CD4-positive, alpha-beta memory T cell (primary cell): ENCODE data around the gene RRM1. TPM values are rescaled to one million over a fixed set of nuclear protein-coding genes. Genes with fewer than 3 reads are reported as not detected.

Source experiments
- CTCF ChIA-PET: fragments of 350-600 bp; sonication (Branson Sonifier 250); formaldehyde crosslinking; loops from one replicate; lab custom pipeline; 2021; ENCODE audit warnings: inconsistent platforms; ENCODE audit not compliant: partially characterized antibody; lab: Charles Lee
- POLR2A ChIA-PET: fragments of 350-600 bp; sonication (Branson Sonifier 250); formaldehyde crosslinking; loops from one replicate; lab custom pipeline; 2021; ENCODE audit not compliant: partially characterized antibody; lab: Charles Lee
- DNase-seq, 5 donors: peaks; one replicate each; pipeline versions ENCODE4 v3.0.0 to v3.0.0-alpha.2; 2020 to 2022; ENCODE audit warnings: mixed read lengths in 1 of 5
- H3K27ac ChIP-seq: one replicate; pipeline ENCODE4 v1.7.0; 2013; ENCODE audit warnings: low read depth, low read length
- H3K27me3 ChIP-seq: 2 replicates; pipeline ENCODE4 v1.7.0; 2013; ENCODE audit warnings: mild to moderate bottlenecking, low read length, moderate library complexity; ENCODE audit not compliant: insufficient read depth
- H3K36me3 ChIP-seq: 2 replicates; pipeline ENCODE4 v1.7.0; 2013; ENCODE audit warnings: mild to moderate bottlenecking, low read length, moderate library complexity; ENCODE audit not compliant: insufficient read depth
- H3K4me1 ChIP-seq: 2 replicates; pipeline ENCODE4 v1.7.0; 2013; ENCODE audit warnings: mild to moderate bottlenecking, low read length, moderate library complexity; ENCODE audit not compliant: insufficient read depth
- H3K4me3 ChIP-seq, 2 donors: one replicate each; pipeline ENCODE4 v1.7.0; 2013; ENCODE audit warnings: low read length in 2 of 2, mild to moderate bottlenecking in 1 of 2
- H3K9me3 ChIP-seq, 2 donors: one replicate each; pipeline ENCODE4 v1.7.0; 2013; ENCODE audit warnings: low read length in 2 of 2, control low read depth in 1 of 2; ENCODE audit not compliant: control insufficient read depth in 1 of 2
- H3K27ac Mint-ChIP-seq, 7 donors: one replicate each; pipeline ENCODE4 v1.8.0; 2020 to 2021; ENCODE audit warnings: mixed read lengths in 7 of 7, mild to moderate bottlenecking in 6 of 7, inconsistent platforms in 3 of 7, moderate library complexity in 3 of 7
- H3K27me3 Mint-ChIP-seq, 2 donors: one replicate each; pipeline ENCODE4 v1.8.0; 2020 to 2021; ENCODE audit warnings: mixed read lengths in 2 of 2
- H3K36me3 Mint-ChIP-seq, 2 donors: one replicate each; pipeline ENCODE4 v1.8.0; 2020 to 2021; ENCODE audit warnings: mixed read lengths in 2 of 2, inconsistent platforms in 1 of 2, mild to moderate bottlenecking in 1 of 2
- H3K4me1 Mint-ChIP-seq, 4 donors: one replicate each; pipeline ENCODE4 v1.8.0; 2020 to 2021; ENCODE audit warnings: mixed read lengths in 4 of 4, mild to moderate bottlenecking in 1 of 4
- H3K4me3 Mint-ChIP-seq, 8 donors: one replicate each; pipeline ENCODE4 v1.8.0; 2020 to 2021; ENCODE audit warnings: mixed read lengths in 8 of 8, mild to moderate bottlenecking in 7 of 8, moderate library complexity in 6 of 8, inconsistent platforms in 3 of 8
- H3K9me3 Mint-ChIP-seq, 8 donors: one replicate each; pipeline ENCODE4 v1.8.0; 2020 to 2021; ENCODE audit warnings: mixed read lengths in 8 of 8, mild to moderate bottlenecking in 5 of 8, inconsistent platforms in 3 of 8, moderate library complexity in 1 of 8
- intact Hi-C: fragments of 100-400 bp; cut with micrococcal nuclease; formaldehyde crosslinking; loops from one replicate; pipeline ENCODE4 v1.15.1; 2023
- polyA plus RNA-seq, 2 donors: library from polyadenylated mRNA; unstranded; fragments of 300-500 nt; fragmentation: Illumina TruSeq; gene quantifications; one replicate each; pipeline ENCODE4 v1.2.3, GENCODE V29; 2021
- total RNA-seq, 2 experiments: library from RNA; stranded (reverse); gene quantifications; one replicate each; pipeline ENCODE4 v1.2.3, GENCODE V29; 2021

The RRM1 gene
- total and polyA plus RNA-seq, 4 experiments from 2014 or later = 38.0 to 49.9 (median 44.3) TPM

DNA sequence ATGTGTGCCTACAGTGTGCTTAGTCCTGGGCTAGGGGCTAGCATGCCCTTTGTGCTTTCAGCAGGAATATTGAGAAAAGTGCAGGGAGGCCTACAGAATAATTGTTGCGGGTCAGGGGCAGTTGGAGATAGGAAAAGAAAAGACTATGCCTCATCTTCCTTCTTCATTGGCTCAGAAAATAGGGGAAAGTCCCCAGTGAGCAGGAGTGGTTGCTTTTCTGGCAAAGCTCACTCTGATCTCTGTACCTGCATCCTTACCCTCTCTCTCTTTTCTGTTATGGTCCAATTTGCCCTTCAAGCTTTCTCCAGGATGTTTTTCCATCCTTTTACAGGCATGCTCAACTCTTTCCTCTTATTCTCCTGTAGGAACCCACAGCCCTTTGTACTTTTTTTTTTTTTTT lies 29.5 kb upstream of the RRM1 start:
- peak overlapping the region; percentile 60 to 93 (median 80) for H3K27ac Mint-ChIP-seq
- intact Hi-C loops = loop anchor here (2.0 kb wide), 1 partner anchor 122 kb away; no protein-coding TSS in a partner anchor
- peak overlapping the region; percentile 18 for H3K27ac ChIP-seq

GRCh38 chr11:4065601-4066377 lies 28.8 kb upstream of the RRM1 start:
- no peak for DNase-seq
- no peaks in the 10 kb centered on the region for H3K9me3 Mint-ChIP-seq
- no peaks in the 10 kb centered on the region for H3K27me3 Mint-ChIP-seq
- Histone ChIP-seq H3K4me3 (no peak overlapping the region), H3K27ac (no peak overlapping the region), H3K36me3 (peaks cover 4% of the 10 kb centered on the region), H3K9me3 (no peaks in the 10 kb centered on the region), H3K4me1 (peaks cover 65% of the 10 kb centered on the region), H3K27me3 (no peaks in the 10 kb centered on the region)
- intact Hi-C loops = loop anchor here (2.0 kb wide), 1 partner anchor 123 kb away; no protein-coding TSS in a partner anchor
- POLR2A ChIA-PET = interaction anchor here (0.9 to 7.6 kb wide), 5 partner anchors 119 to 240 kb away, joined by 3 to 89 read pairs (median 4); partner anchors contain the start of genes RHOG and STIM1
- peak overlapping the region in 3 of 8 donors; percentile 14 to 61 (median 48) for H3K4me3 Mint-ChIP-seq
- peaks cover 63 to 75% (median 67%) of the 10 kb centered on the region in 4 donors for H3K4me1 Mint-ChIP-seq
- peaks cover 15 to 21% of the 10 kb centered on the region in 2 donors for H3K36me3 Mint-ChIP-seq
- H3K27ac Mint-ChIP-seq = peak overlapping the region; percentile 60 to 93 (median 80)
- CTCF ChIA-PET = interaction anchor here (0.8 to 24.3 kb wide), 6 partner anchors 8 to 222 kb away, joined by 3 to 934 read pairs (median 16); partner anchors contain the start of genes RHOG and STIM1

More for the DNA sequence above, 29.5 kb upstream of the RRM1 start:
- Histone ChIP-seq H3K9me3 (no peaks in the 10 kb centered on the region), H3K4me1 (peaks cover 65% of the 10 kb centered on the region), H3K36me3 (peaks cover 11% of the 10 kb centered on the region), H3K27me3 (no peaks in the 10 kb centered on the region), H3K4me3 (no peak overlapping the region)
- Mint-ChIP-seq H3K4me1 (peaks cover 60 to 75% (median 63%) of the 10 kb centered on the region in 4 donors), H3K36me3 (peaks cover 17 to 21% of the 10 kb centered on the region in 2 donors), H3K9me3 (no peaks in the 10 kb centered on the region), H3K4me3 (peak overlapping the region in 4 of 8 donors; percentile 11 to 61 (median 38)), H3K27me3 (no peaks in the 10 kb centered on the region)
- DNase-seq = no peak
- POLR2A ChIA-PET = interaction anchor here (0.9 to 7.6 kb wide), 6 partner anchors 118 to 240 kb away, joined by 3 to 89 read pairs (median 6); partner anchors contain the start of genes RHOG and STIM1
- CTCF ChIA-PET = interaction anchor here (1.0 to 24.3 kb wide), 9 partner anchors 8 to 221 kb away, joined by 3 to 934 read pairs (median 5); partner anchors contain the start of genes RHOG and STIM1

GRCh38 chr11:4066910-4067309 lies 27.7 kb upstream of the RRM1 start:
- CTCF ChIA-PET = interaction anchor here (1.3 to 24.3 kb wide), 4 partner anchors 122 to 223 kb away, joined by 6 to 934 read pairs (median 93); partner anchors contain the start of genes RHOG and STIM1
- peaks cover 63 to 79% (median 68%) of the 10 kb centered on the region in 4 donors for H3K4me1 Mint-ChIP-seq
- H3K27me3 ChIP-seq = no peaks in the 10 kb centered on the region
- no peak overlapping the region for H3K27ac ChIP-seq
- peaks cover 0 to 1% (median 0%) of the 10 kb centered on the region in 8 donors for H3K9me3 Mint-ChIP-seq
- no peak overlapping the region for H3K4me3 ChIP-seq
- no peaks in the 10 kb centered on the region for H3K9me3 ChIP-seq
- no peaks in the 10 kb centered on the region for H3K27me3 Mint-ChIP-seq
- H3K36me3 ChIP-seq = peaks cover 5% of the 10 kb centered on the region
- H3K4me3 Mint-ChIP-seq = peak overlapping the region in 6 of 8 donors; percentile 1 to 56 (median 23)
- peak overlapping the region; percentile 9 to 92 (median 74) for H3K27ac Mint-ChIP-seq
- no peak for DNase-seq
- peaks cover 7 to 16% of the 10 kb centered on the region in 2 donors for H3K36me3 Mint-ChIP-seq
- intact Hi-C loops = no loop called here
- H3K4me1 ChIP-seq = peaks cover 68% of the 10 kb centered on the region
- POLR2A ChIA-PET = interaction anchor here (1.1 to 7.6 kb wide), 3 partner anchors 120 to 225 kb away, joined by 3 to 89 read pairs (median 21); partner anchors contain the start of genes RHOG and STIM1

- Mint-ChIP-seq H3K4me1 (peaks cover 71 to 85% (median 79%) of the 10 kb centered on the region in 4 donors), H3K9me3 (peaks cover 0 to 1% (median 0%) of the 10 kb centered on the region in 8 donors), H3K4me3 (peak overlapping the region in 6 of 8 donors; percentile 4 to 50 (median 40)), H3K36me3 (peaks cover 17 to 24% of the 10 kb centered on the region in 2 donors), H3K27ac (peak overlapping the region; percentile 64 to 92 (median 88)), H3K27me3 (no peaks in the 10 kb centered on the region)
- POLR2A ChIA-PET = interaction anchor here (0.8 to 7.6 kb wide), 7 partner anchors 11 to 227 kb away, joined by 3 to 89 read pairs (median 3); partner anchors contain the start of genes RHOG and STIM1
- intact Hi-C loops = no loop called here
- peaks cover 74% of the 10 kb centered on the region for H3K4me1 ChIP-seq
- peak overlapping the region; percentile 3 for H3K27ac ChIP-seq
- no peaks in the 10 kb centered on the region for H3K27me3 ChIP-seq
- DNase-seq = no peak
- CTCF ChIA-PET = interaction anchor here (1.1 to 24.3 kb wide), 4 partner anchors 62 to 259 kb away, joined by 3 to 934 read pairs (median 92); partner anchors contain the start of genes RHOG and STIM1
- H3K4me3 ChIP-seq = no peak overlapping the region
- peaks cover 16% of the 10 kb centered on the region for H3K36me3 ChIP-seq
- H3K9me3 ChIP-seq = no peaks in the 10 kb centered on the region
These were observed 25.6 kb upstream of the RRM1 start for GRCh38 chr11:4068962-4069361.

DNA sequence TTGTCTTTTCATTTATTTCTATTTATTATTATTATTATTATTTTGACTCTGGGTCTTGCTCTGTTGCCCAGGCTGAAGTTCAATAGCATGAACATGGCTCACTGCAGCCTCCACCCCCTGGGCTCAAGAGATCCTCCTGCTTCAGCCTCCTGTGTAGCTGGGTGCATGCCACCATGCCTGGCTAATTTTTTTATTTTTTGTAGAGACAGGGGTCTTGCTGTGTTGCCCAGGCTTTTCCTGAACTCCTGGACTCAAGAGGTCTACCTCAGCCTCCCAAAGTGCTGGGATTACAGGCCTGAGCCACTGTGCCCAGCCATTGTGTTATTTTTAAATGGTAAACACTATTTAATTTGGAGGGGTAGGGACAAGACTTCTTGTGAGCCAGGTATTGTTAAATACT lies 23.3 kb upstream of the RRM1 start:
- Histone ChIP-seq H3K9me3 (no peaks in the 10 kb centered on the region), H3K4me3 (no peak overlapping the region), H3K27me3 (no peaks in the 10 kb centered on the region), H3K27ac (no peak overlapping the region), H3K36me3 (peaks cover 19% of the 10 kb centered on the region), H3K4me1 (peaks cover 50% of the 10 kb centered on the region)
- peaks cover 48 to 70% (median 56%) of the 10 kb centered on the region in 4 donors for H3K4me1 Mint-ChIP-seq
- intact Hi-C loops = no loop called here
- H3K9me3 Mint-ChIP-seq = peaks cover 0 to 3% (median 0%) of the 10 kb centered on the region in 8 donors
- CTCF ChIA-PET = interaction anchor here (1.1 to 24.3 kb wide), 27 partner anchors 12 to 287 kb away, joined by 3 to 934 read pairs (median 11); partner anchors contain the start of genes PGAP2, RHOG and STIM1
- H3K4me3 Mint-ChIP-seq = no peak overlapping the region
- DNase-seq = no peak
- no peaks in the 10 kb centered on the region for H3K27me3 Mint-ChIP-seq
- H3K36me3 Mint-ChIP-seq = peaks cover 27 to 29% of the 10 kb centered on the region in 2 donors
- H3K27ac Mint-ChIP-seq = peak overlapping the region; percentile 33 to 92 (median 85)
- POLR2A ChIA-PET = interaction anchor here (1.0 to 4.5 kb wide), 7 partner anchors 27 to 234 kb away, joined by 3 to 82 read pairs (median 24); partner anchors contain the start of genes RHOG and STIM1

- H3K9me3 ChIP-seq = no peaks in the 10 kb centered on the region
- Mint-ChIP-seq H3K4me1 (peaks cover 46 to 70% (median 54%) of the 10 kb centered on the region in 4 donors), H3K36me3 (peaks cover 27 to 32% of the 10 kb centered on the region in 2 donors), H3K27ac (peak overlapping the region; percentile 33 to 92 (median 85)), H3K9me3 (peaks cover 0 to 3% (median 0%) of the 10 kb centered on the region in 8 donors), H3K27me3 (no peaks in the 10 kb centered on the region), H3K4me3 (no peak overlapping the region)
- peaks cover 48% of the 10 kb centered on the region for H3K4me1 ChIP-seq
- H3K27me3 ChIP-seq = no peaks in the 10 kb centered on the region
- ChIA-PET CTCF (interaction anchor here (0.5 to 24.3 kb wide), 44 partner anchors 8 to 288 kb away, joined by 3 to 934 read pairs (median 9); partner anchors contain the start of genes PGAP2, RHOG and STIM1), POLR2A (interaction anchor here (1.0 to 4.5 kb wide), 11 partner anchors 14 to 249 kb away, joined by 3 to 82 read pairs (median 8); partner anchors contain the start of genes RHOG and STIM1)
- no peak for DNase-seq
- H3K4me3 ChIP-seq = no peak overlapping the region
- intact Hi-C loops = loop anchor here (1.0 kb wide), 6 partner anchors 130 to 463 kb away; no protein-coding TSS in a partner anchor
- H3K27ac ChIP-seq = no peak overlapping the region
- H3K36me3 ChIP-seq = peaks cover 19% of the 10 kb centered on the region
These were observed 22.7 kb upstream of the RRM1 start for GRCh38 chr11:4071914-4072313.
